IPS-15b (cell line): ENCODE measurements around the gene NUP43.

Experiments
- H3K27me3 ChIP-seq: one replicate; pipeline ENCODE4 v1.6.1; 2013; ENCODE audit warnings: low read length; ENCODE audit not compliant: control insufficient read depth, insufficient read depth
- H3K36me3 ChIP-seq: one replicate; pipeline ENCODE4 v1.6.1; 2013; ENCODE audit warnings: low read length; ENCODE audit not compliant: control insufficient read depth, insufficient read depth
- H3K4me1 ChIP-seq: one replicate; pipeline ENCODE4 v1.6.1; 2013; ENCODE audit warnings: mild to moderate bottlenecking, low read length; ENCODE audit not compliant: control insufficient read depth, insufficient read depth
- H3K4me3 ChIP-seq: one replicate; pipeline ENCODE4 v1.5.1; 2013; ENCODE audit warnings: low read depth, low read length
- H3K9ac ChIP-seq: one replicate; pipeline ENCODE4 v1.6.1; 2013; ENCODE audit warnings: low read depth, mild to moderate bottlenecking, low read length
- H3K9me3 ChIP-seq: one replicate; pipeline ENCODE4 v1.6.1; 2013; ENCODE audit warnings: mild to moderate bottlenecking, low read length; ENCODE audit not compliant: control insufficient read depth, insufficient read depth

Gene NUP43

DNA sequence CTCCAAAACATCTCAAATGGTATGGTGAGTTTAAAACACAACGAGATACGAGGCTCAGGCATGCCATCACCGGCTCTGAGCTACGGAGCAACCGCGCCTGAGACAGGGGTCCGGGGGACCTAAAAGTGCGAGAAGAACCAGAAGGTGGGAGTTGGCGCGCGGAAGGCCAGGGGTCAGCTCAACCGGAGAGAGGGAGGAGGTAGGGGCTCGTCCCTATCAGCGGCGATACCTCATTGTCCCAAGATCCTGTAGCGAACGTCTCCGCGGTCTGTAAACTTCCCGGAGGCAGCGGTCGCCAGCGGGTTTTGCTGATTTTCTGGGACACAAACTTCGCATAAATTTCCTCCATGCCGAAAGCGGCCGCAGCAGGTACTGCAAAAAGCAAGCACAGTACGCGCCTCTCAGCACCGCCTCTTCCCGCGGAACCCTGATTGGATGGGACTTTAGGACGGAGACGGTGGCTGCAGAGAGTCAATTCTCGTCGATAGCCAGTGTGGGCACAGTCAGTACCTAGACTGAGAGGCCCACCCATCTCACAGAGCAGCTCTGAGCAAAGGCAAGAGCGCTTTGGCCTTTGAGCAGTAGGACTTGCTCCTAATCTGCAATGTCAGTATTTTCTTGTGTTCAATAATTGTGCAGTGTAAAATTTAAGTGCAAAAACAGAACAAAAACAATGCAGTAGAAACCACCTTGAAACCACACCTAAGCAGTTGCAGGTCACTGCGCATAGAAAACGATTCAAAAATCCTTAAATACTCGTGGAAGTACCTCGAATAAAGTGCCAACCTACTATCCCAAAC, at the start of gene NUP43:
Gene NUP43, minus strand, starts transcription at position 383 of the 800 bp plus-strand sequence. Its CDS starts 34 bp downstream, at position 349.
- Histone ChIP-seq H3K9ac (peak within 1 kb of the TSS; percentile 57), H3K4me3 (peak within 1 kb of the TSS; percentile 89), H3K36me3 (peaks cover 10% of the 10 kb centered on the region)

DNA sequence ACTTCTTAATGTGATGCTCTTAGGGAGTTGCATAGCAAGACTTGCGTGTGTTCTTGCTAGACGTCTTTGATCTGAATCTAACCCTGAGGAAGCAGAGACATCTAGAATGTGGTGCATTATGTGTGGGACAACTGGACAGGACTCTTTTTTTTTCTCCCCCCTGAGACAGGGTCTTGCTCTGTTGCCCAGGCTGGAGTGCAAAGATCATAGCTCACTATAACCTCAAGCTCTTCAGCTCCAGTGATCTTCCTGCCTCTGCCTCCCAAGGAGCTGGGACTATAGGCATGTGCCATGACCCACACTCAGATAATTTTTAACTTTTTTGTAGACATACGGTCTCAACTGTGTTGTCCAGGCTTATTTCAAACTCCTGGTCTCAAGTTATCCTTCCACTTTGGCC, 37.2 kb upstream of the NUP43 start:
- Histone ChIP-seq H3K4me1 (no peaks in the 10 kb centered on the region), H3K36me3 (peaks cover 10% of the 10 kb centered on the region), H3K9ac (no peak overlapping the region), H3K27me3 (no peaks in the 10 kb centered on the region), H3K4me3 (no peak overlapping the region), H3K9me3 (no peaks in the 10 kb centered on the region)

More for the DNA sequence above, at the start of gene NUP43:
- Histone ChIP-seq H3K27me3 (no peaks in the 10 kb centered on the region), H3K4me1 (peaks cover 3% of the 10 kb centered on the region), H3K9me3 (no peaks in the 10 kb centered on the region)

GRCh38 chr6:149782337-149782736, 36.0 kb upstream of the NUP43 start:
- Histone ChIP-seq H3K36me3 (peaks cover 10% of the 10 kb centered on the region), H3K9ac (no peak overlapping the region), H3K4me3 (no peak overlapping the region), H3K9me3 (no peaks in the 10 kb centered on the region), H3K27me3 (no peaks in the 10 kb centered on the region), H3K4me1 (no peaks in the 10 kb centered on the region)

- H3K4me3 ChIP-seq, result no peak overlapping the region
- H3K9ac ChIP-seq, result no peak overlapping the region
- H3K9me3 ChIP-seq, result no peaks in the 10 kb centered on the region
- H3K4me1 ChIP-seq, result no peaks in the 10 kb centered on the region
- peaks cover 10% of the 10 kb centered on the region for H3K36me3 ChIP-seq
- no peaks in the 10 kb centered on the region for H3K27me3 ChIP-seq
These were observed 35.4 kb upstream of the NUP43 start for GRCh38 chr6:149781715-149782114.

GRCh38 chr6:149779644-149779963, 33.3 kb upstream of the NUP43 start:
- peaks cover 15% of the 10 kb centered on the region for H3K36me3 ChIP-seq

DNA sequence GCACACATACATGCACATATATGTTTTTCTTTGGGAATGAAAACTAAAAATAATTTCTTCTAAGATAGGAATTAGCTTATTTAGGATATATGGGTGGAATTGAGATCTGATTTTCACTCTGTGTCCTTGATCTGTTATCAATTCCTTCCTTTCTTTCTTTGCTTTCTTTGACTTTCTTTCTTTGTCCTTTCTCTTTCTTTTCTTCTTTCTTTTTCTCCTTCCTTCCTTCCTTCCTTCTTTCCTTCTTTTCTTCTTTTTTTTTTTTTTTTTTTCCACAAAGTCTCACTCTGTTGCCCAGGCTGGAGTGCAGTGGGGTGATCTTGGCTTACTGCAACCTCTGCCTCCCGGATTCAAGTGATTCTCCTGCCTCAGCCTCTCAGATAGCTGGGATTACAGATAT, 31.3 kb upstream of the NUP43 start:
- no peak overlapping the region for H3K9ac ChIP-seq

More at GRCh38 chr6:149779644-149779963, 33.3 kb upstream of the NUP43 start:
- Histone ChIP-seq H3K9me3 (no peaks in the 10 kb centered on the region), H3K4me3 (no peak overlapping the region), H3K4me1 (no peaks in the 10 kb centered on the region), H3K9ac (no peak overlapping the region), H3K27me3 (no peaks in the 10 kb centered on the region)

DNA sequence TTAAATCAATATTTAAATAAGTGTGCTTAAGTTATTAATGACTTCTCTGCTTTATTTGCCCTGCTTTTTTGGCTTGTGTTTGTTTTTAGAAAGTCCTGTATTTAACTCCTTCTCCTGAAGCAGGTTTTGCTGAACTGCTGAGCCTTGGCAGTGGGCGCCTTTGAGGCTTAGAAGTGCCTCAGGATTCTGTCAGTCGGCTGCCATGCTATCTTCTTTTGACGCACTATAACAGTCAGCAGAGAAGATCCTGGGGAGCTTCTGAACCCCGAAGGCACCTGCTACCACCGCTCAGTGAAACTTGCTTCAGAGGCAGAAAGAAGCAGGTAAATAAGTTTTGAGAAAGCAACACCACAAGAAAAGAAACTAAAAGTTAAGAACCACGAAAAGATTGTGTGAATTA, 25.6 kb upstream of the NUP43 start:
- Histone ChIP-seq H3K4me1 (no peaks in the 10 kb centered on the region), H3K27me3 (no peaks in the 10 kb centered on the region), H3K9me3 (no peaks in the 10 kb centered on the region), H3K36me3 (peaks cover 19% of the 10 kb centered on the region), H3K9ac (no peak overlapping the region), H3K4me3 (no peak overlapping the region)

More for the DNA sequence above, 31.3 kb upstream of the NUP43 start:
- no peaks in the 10 kb centered on the region for H3K4me1 ChIP-seq
- no peak overlapping the region for H3K4me3 ChIP-seq
- peaks cover 14% of the 10 kb centered on the region for H3K36me3 ChIP-seq
- no peaks in the 10 kb centered on the region for H3K27me3 ChIP-seq
- no peaks in the 10 kb centered on the region for H3K9me3 ChIP-seq

DNA sequence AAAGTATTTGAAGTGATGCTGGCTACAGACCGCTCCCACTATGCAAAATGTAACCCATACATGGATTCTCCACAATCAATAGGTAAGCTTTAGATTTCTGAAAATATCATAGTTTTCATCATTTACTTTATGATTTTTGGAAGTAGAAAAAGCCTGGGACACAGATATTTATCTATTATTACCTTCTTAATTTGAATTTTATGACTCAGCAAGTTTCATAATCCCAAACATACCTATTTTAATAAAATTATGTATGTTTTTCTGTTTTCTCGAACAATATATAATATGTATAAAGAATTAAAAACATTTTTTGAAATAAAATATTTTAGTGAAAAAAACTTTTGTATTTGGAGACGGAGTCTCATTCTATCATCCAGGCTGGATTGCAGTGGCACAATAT, 24.9 kb upstream of the NUP43 start:
- no peaks in the 10 kb centered on the region for H3K9me3 ChIP-seq
- H3K27me3 ChIP-seq, result no peaks in the 10 kb centered on the region
- no peak overlapping the region for H3K4me3 ChIP-seq
- H3K9ac ChIP-seq, result no peak overlapping the region
- no peaks in the 10 kb centered on the region for H3K4me1 ChIP-seq
- H3K36me3 ChIP-seq, result peaks cover 19% of the 10 kb centered on the region

DNA sequence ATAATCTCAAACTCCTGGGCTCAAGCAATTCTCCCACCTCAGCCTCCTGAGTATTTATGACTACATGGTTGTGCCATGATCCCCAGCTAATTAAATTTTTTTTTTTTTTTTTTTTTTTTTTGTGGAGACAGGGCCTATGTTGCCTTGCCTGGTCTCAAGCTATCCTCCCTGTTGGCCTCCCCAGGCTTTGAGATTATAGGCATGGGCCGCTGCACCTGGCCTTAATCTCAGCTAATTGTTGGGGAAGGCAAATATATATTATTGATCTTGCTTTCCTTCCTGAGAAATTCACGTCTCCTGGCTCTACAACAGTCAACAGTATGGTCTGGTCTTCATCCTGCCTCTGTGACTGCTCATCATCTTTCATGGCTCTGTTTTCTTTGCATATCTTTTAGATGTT, 23.3 kb upstream of the NUP43 start:
- no peaks in the 10 kb centered on the region for H3K27me3 ChIP-seq
- no peaks in the 10 kb centered on the region for H3K4me1 ChIP-seq
- no peak overlapping the region for H3K9ac ChIP-seq
- peaks cover 14% of the 10 kb centered on the region for H3K36me3 ChIP-seq
- no peak overlapping the region for H3K4me3 ChIP-seq
- no peaks in the 10 kb centered on the region for H3K9me3 ChIP-seq

GRCh38 chr6:149766156-149766769, 19.9 kb upstream of the NUP43 start:
- Histone ChIP-seq H3K4me3 (no peak overlapping the region), H3K9ac (no peak overlapping the region), H3K9me3 (no peaks in the 10 kb centered on the region), H3K36me3 (peaks cover 2% of the 10 kb centered on the region), H3K27me3 (no peaks in the 10 kb centered on the region), H3K4me1 (no peaks in the 10 kb centered on the region)

- Histone ChIP-seq H3K36me3 (no peaks in the 10 kb centered on the region), H3K27me3 (no peaks in the 10 kb centered on the region), H3K9ac (no peak overlapping the region), H3K4me1 (no peaks in the 10 kb centered on the region), H3K4me3 (no peak overlapping the region), H3K9me3 (no peaks in the 10 kb centered on the region)
These were observed 17.5 kb upstream of the NUP43 start for GRCh38 chr6:149763866-149764265.

GRCh38 chr6:149761438-149761837, 15.1 kb upstream of the NUP43 start:
- no peaks in the 10 kb centered on the region for H3K9me3 ChIP-seq
- no peaks in the 10 kb centered on the region for H3K4me1 ChIP-seq
- no peak overlapping the region for H3K9ac ChIP-seq
- H3K4me3 ChIP-seq, result no peak overlapping the region
- no peaks in the 10 kb centered on the region for H3K36me3 ChIP-seq
- H3K27me3 ChIP-seq, result no peaks in the 10 kb centered on the region
